HEK293 (cell line): ENCODE data around the gene SEMA3D.

Experiments
- CTCF ChIA-PET: fragments of 350-600 bp; formaldehyde crosslinking; extraction: SDS; loops from one replicate; lab custom pipeline; 2021; ENCODE audit warnings: antibody characterized with exemption; lab: Yijun Ruan, JAX
- POLR2A ChIA-PET: fragments of 300-600 bp; formaldehyde crosslinking; extraction: SDS; loops from one replicate; lab custom pipeline; 2020; ENCODE audit warnings: antibody characterized with exemption, inconsistent platforms; lab: Yijun Ruan, JAX
- H3K27ac ChIP-seq: fragments of 200-500 bp; sonication (Bioruptor generic); 2 replicates; pipeline ENCODE4 v1.5.1; 2014; ENCODE audit warnings: low read depth, low read length, control low read depth, inconsistent platforms; ENCODE audit errors: extremely low read depth
- H3K36me3 ChIP-seq, 2 experiments: fragments of 200-500 bp in 1 of 2; sonication (Bioruptor generic) in 1 of 2; 1 replicate in 1 of 2; 2 replicates in 1 of 2; pipeline ENCODE4 v1.5.1; 2014 to 2017; ENCODE audit warnings: inconsistent platforms in 2 of 2, low read length in 2 of 2; ENCODE audit not compliant: control insufficient read depth in 2 of 2, insufficient read depth in 1 of 2
- H3K4me1 ChIP-seq: fragments of 200-500 bp; sonication (Bioruptor generic); 2 replicates; pipeline ENCODE4 v1.5.1; 2014; ENCODE audit warnings: mild to moderate bottlenecking, low read length, inconsistent platforms; ENCODE audit not compliant: control insufficient read depth, insufficient read depth
- H3K4me3 ChIP-seq: 2 replicates; pipeline ENCODE4 v1.5.1; 2011; ENCODE audit warnings: low read depth, mild to moderate bottlenecking, control low read depth, low read length, moderate library complexity
- H3K9me3 ChIP-seq: fragments of 200-500 bp; sonication (Bioruptor generic); 2 replicates; pipeline ENCODE4 v1.5.1; 2014; ENCODE audit warnings: low read depth, low read length, inconsistent platforms; ENCODE audit not compliant: control insufficient read depth, insufficient read depth
- FEZF1 ChIP-seq: fragments of 450-650 bp; formaldehyde crosslinking; IDR thresholded peaks from 2 replicates; pipeline ENCODE4 v1.5.1; 2016; ENCODE audit warnings: missing biosample characterization, missing genetic modification characterization
- GLIS2 ChIP-seq: fragments of 450-650 bp; formaldehyde crosslinking; IDR thresholded peaks from 2 replicates; pipeline ENCODE4 v1.5.1; 2016; ENCODE audit warnings: missing biosample characterization, missing genetic modification characterization
- KLF1 ChIP-seq: fragments of 450-650 bp; formaldehyde crosslinking; IDR thresholded peaks from 2 replicates; pipeline ENCODE4 v1.5.1; 2016; ENCODE audit warnings: missing biosample characterization, missing genetic modification characterization
- KLF9 ChIP-seq: fragments of 450-650 bp; formaldehyde crosslinking; IDR thresholded peaks from 2 replicates; pipeline ENCODE4 v1.5.1; 2016; ENCODE audit warnings: missing biosample characterization, missing genetic modification characterization, low read depth
- MZF1 ChIP-seq: fragments of 450-650 bp; formaldehyde crosslinking; IDR thresholded peaks from 2 replicates; pipeline ENCODE4 v1.5.1; 2017; ENCODE audit warnings: missing biosample characterization, missing genetic modification characterization, borderline replicate concordance
- PRDM10 ChIP-seq: fragments of 450-650 bp; formaldehyde crosslinking; IDR thresholded peaks from 2 replicates; pipeline ENCODE4 v1.5.1; 2016; ENCODE audit warnings: missing biosample characterization, missing genetic modification characterization
- PRDM6 ChIP-seq: fragments of 450-650 bp; formaldehyde crosslinking; IDR thresholded peaks from 2 replicates; pipeline ENCODE4 v1.5.1; 2017; ENCODE audit warnings: missing biosample characterization, missing genetic modification characterization
- ZBTB6 ChIP-seq: fragments of 450-650 bp; formaldehyde crosslinking; IDR thresholded peaks from 2 replicates; pipeline ENCODE4 v1.5.1; 2017; ENCODE audit warnings: missing biosample characterization, missing genetic modification characterization
- ZFP41 ChIP-seq: fragments of 450-650 bp; formaldehyde crosslinking; IDR thresholded peaks from 2 replicates; pipeline ENCODE4 v1.5.1; 2016; ENCODE audit warnings: missing biosample characterization, missing genetic modification characterization, borderline replicate concordance
- ZNF157 ChIP-seq: fragments of 450-650 bp; formaldehyde crosslinking; IDR thresholded peaks from 2 replicates; pipeline ENCODE4 v1.5.1; 2016; ENCODE audit warnings: missing biosample characterization, missing genetic modification characterization
- ZNF2 ChIP-seq: fragments of 450-650 bp; formaldehyde crosslinking; IDR thresholded peaks from 2 replicates; pipeline ENCODE4 v1.5.1; 2016; ENCODE audit warnings: missing biosample characterization, missing genetic modification characterization
- ZNF26 ChIP-seq: fragments of 450-650 bp; formaldehyde crosslinking; IDR thresholded peaks from 2 replicates; pipeline ENCODE4 v1.5.1; 2016; ENCODE audit warnings: missing biosample characterization, missing genetic modification characterization
- ZNF292 ChIP-seq: fragments of 450-650 bp; formaldehyde crosslinking; IDR thresholded peaks from 2 replicates; pipeline ENCODE4 v1.5.1; 2016; ENCODE audit warnings: low read depth, missing biosample characterization, missing genetic modification characterization, borderline replicate concordance
- ZNF302 ChIP-seq: fragments of 450-650 bp; formaldehyde crosslinking; IDR thresholded peaks from 2 replicates; pipeline ENCODE4 v1.5.1; 2016; ENCODE audit warnings: missing biosample characterization, missing genetic modification characterization, low read depth
- ZNF391 ChIP-seq: fragments of 450-650 bp; formaldehyde crosslinking; IDR thresholded peaks from 2 replicates; pipeline ENCODE4 v1.5.1; 2016; ENCODE audit warnings: low read depth, missing biosample characterization, missing genetic modification characterization, borderline replicate concordance
- ZNF404 ChIP-seq: fragments of 450-650 bp; formaldehyde crosslinking; IDR thresholded peaks from 2 replicates; pipeline ENCODE4 v1.5.1; 2017; ENCODE audit warnings: missing biosample characterization, missing genetic modification characterization
- ZNF513 ChIP-seq: fragments of 450-650 bp; IDR thresholded peaks from 2 replicates; pipeline ENCODE4 v1.5.1; 2018; ENCODE audit warnings: missing biosample characterization, missing genetic modification characterization
- ZNF561 ChIP-seq: fragments of 450-650 bp; IDR thresholded peaks from 2 replicates; pipeline ENCODE4 v1.5.1; 2018; ENCODE audit warnings: missing biosample characterization, missing genetic modification characterization, borderline replicate concordance
- ZNF624 ChIP-seq: fragments of 450-650 bp; formaldehyde crosslinking; IDR thresholded peaks from 2 replicates; pipeline ENCODE4 v1.5.1; 2017; ENCODE audit warnings: missing biosample characterization, missing genetic modification characterization
- ZNF677 ChIP-seq: fragments of 450-650 bp; IDR thresholded peaks from 2 replicates; pipeline ENCODE4 v1.5.0; 2018; ENCODE audit warnings: missing biosample characterization, mild to moderate bottlenecking, missing genetic modification characterization, moderate library complexity
- ZNF707 ChIP-seq: fragments of 450-650 bp; formaldehyde crosslinking; IDR thresholded peaks from 2 replicates; pipeline ENCODE4 v1.5.1; 2016; ENCODE audit warnings: missing biosample characterization, missing genetic modification characterization

The SEMA3D gene

GRCh38 chr7:85133560-85133959 lies 53.3 kb downstream of the SEMA3D start (continued):
- TF ChIP-seq ZNF513 (tag by site-specific recombination) = no peak
- TF ChIP-seq ZNF624 (tag by site-specific recombination) = no peak
- TF ChIP-seq FEZF1 (tag by site-specific recombination) = no peak

- H3K4me1 ChIP-seq = no peaks in the 10 kb centered on the region
- no peaks in the 10 kb centered on the region for H3K9me3 ChIP-seq
- H3K27ac ChIP-seq = no peak overlapping the region
- ChIA-PET CTCF (interaction anchor here (0.5 to 1.2 kb wide), 2 partner anchors 53 to 991 kb away, joined by 3 to 5 read pairs; no protein-coding TSS in a partner anchor), POLR2A (no interaction called here)
- TF ChIP-seq ZFP41 (tag by site-specific recombination) = no peak
- TF ChIP-seq ZNF302 (tag by site-specific recombination) = no peak
- TF ChIP-seq GLIS2 = no peak
- no peak for TF ChIP-seq ZNF561 (tag by site-specific recombination)
- TF ChIP-seq ZNF2 (tag by site-specific recombination) = no peak
- TF ChIP-seq MZF1 = no peak
- TF ChIP-seq ZNF391 = no peak
- no peak for TF ChIP-seq ZNF707 (tag by site-specific recombination)
- no peaks in the 10 kb centered on the region for H3K36me3 ChIP-seq
- no peak overlapping the region for H3K4me3 ChIP-seq
These were observed 53.9 kb downstream of the SEMA3D start for GRCh38 chr7:85133006-85133405.

- ChIA-PET POLR2A (no interaction called here), CTCF (no interaction called here)
- TF ChIP-seq ZNF292 (tag by site-specific recombination) (no peak), ZNF404 (tag by site-specific recombination) (no peak), ZBTB6 (no peak), ZNF2 (tag by site-specific recombination) (no peak), ZNF677 (tag by site-specific recombination) (no peak), PRDM6 (tag by site-specific recombination) (no peak)
- Histone ChIP-seq H3K9me3 (no peaks in the 10 kb centered on the region), H3K27ac (no peak overlapping the region), H3K4me1 (no peaks in the 10 kb centered on the region), H3K36me3 (no peaks in the 10 kb centered on the region), H3K4me3 (no peak overlapping the region)
These were observed 56.2 kb downstream of the SEMA3D start for GRCh38 chr7:85130702-85131101.

- ChIA-PET CTCF (interaction anchor here (0.6 kb wide), 2 partner anchors 53 to 704 kb away, joined by 3 read pairs; no protein-coding TSS in a partner anchor), POLR2A (no interaction called here)
- H3K4me1 ChIP-seq = no peaks in the 10 kb centered on the region
- no peaks in the 10 kb centered on the region for H3K9me3 ChIP-seq
- H3K27ac ChIP-seq = no peak overlapping the region
- H3K36me3 ChIP-seq = no peaks in the 10 kb centered on the region
- TF ChIP-seq KLF9 (no peak), ZNF157 (tag by site-specific recombination) (no peak), ZNF26 (tag by site-specific recombination) (no peak), PRDM10 (tag by site-specific recombination) (no peak), KLF1 (no peak)
- no peak overlapping the region for H3K4me3 ChIP-seq
These were observed 60.5 kb downstream of the SEMA3D start for GRCh38 chr7:85126383-85126782.
